ENCODE data around the gene CHMP4A.

CHMP4A gene

DNA sequence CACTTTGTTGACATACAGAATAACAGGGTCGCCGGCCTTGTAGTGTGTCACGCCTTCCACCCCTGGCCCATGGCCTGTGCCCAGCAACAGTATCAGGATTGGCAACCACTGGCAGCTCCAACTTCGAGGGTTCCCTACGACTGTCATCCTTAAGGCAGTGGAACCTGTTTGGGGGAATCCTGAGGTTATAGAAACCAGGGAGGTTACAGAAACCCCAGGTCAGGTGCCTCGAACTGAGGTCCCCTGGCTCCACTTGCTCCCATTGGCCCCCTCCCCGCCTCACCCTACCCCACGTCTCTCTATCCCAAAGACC is 18.5 kb downstream of the CHMP4A start:
- no peak for FAIRE-seq

DNA sequence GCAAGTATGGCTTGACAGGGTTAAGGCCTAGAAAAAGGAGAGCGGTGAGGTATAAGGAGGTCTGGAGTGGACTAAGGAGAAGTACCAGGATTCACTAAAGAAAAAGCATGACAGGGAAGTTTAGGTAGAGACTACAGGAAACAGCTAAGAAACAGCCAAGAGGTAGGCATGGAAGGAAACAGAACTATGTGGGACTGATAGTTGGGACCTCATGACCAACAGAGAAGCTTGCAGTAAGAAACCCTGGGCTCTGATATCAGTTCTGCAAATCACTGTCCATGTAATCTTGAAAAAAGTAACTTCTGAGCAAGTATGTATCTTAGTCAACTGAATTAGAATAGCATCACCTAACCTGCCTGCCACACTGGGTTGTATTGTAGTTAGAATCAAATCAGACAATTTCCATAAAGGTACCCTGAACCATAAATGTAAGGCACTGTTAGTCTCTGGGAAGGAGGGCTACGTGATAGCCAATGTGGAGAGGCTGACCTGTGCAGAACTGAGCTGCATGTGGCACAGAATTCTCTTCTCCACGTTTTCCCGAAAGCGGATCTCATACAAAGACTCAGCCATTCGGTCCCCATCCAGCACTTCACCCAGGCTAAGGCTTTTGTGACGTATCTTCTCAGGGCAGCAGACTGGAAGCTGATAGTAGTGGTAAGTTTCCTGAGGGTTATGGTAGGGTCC is 19.0 kb downstream of the CHMP4A start:
- no peak for FAIRE-seq

DNA sequence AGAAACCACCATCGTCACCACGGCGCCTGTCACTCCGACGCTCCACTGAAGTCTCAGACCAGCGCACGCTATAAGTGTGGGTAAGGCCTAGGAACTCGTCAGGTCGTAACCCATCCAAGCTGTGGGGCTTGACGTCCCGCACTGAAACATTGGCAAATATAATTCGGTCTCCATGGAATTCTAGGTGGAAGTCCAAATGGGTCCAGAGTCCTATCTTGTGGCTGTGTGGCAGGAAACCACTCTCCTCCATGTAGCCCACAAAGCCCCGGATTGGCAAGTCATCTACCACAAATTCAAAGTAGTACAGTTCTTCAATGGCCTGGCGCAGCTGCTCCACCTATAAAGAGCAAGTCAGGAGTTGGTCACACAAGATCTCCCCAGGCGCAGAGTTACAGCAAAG is 20.4 kb downstream of the CHMP4A start:
- FAIRE-seq = no peak

DNA sequence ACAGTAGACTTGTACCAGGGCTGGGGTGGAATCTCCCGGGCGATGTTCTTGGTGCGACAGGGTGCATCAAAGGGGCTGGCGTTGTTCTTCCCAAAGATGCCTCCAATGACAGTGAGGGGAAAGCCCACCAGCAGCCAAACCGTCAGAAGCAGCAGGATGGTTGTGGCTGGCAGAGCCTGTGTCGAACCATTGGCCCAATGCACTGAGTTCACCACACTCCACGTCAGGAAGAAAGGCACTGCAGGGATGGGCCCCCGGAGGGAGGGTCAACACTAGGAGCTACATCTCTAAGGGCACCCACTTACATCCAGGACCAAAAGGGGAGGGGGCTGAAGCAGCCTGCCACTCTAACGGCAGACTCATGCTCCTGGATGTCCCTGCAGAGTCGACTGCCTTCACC is 22.9 kb downstream of the CHMP4A start:
- FAIRE-seq = no peak

- FAIRE-seq = no peak
Measured at GRCh38 chr14:24189460-24189859, 23.8 kb downstream of the CHMP4A start.

DNA sequence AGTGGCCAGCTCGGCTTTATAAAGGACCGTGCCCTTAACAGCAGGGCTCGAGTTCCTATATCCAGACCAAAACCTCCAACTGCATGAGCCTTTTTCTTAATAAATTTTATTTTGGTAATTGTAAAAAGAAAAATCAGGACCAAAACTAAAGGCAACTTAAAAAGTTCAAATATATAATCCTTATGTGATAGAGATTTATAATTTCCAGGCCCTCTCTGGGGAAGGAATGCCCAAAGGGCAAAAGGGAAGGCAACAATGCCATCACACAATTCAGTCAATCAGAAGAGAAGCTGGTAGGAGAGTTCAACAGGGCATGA is 24.3 kb downstream of the CHMP4A start:
- no peak for FAIRE-seq

DNA sequence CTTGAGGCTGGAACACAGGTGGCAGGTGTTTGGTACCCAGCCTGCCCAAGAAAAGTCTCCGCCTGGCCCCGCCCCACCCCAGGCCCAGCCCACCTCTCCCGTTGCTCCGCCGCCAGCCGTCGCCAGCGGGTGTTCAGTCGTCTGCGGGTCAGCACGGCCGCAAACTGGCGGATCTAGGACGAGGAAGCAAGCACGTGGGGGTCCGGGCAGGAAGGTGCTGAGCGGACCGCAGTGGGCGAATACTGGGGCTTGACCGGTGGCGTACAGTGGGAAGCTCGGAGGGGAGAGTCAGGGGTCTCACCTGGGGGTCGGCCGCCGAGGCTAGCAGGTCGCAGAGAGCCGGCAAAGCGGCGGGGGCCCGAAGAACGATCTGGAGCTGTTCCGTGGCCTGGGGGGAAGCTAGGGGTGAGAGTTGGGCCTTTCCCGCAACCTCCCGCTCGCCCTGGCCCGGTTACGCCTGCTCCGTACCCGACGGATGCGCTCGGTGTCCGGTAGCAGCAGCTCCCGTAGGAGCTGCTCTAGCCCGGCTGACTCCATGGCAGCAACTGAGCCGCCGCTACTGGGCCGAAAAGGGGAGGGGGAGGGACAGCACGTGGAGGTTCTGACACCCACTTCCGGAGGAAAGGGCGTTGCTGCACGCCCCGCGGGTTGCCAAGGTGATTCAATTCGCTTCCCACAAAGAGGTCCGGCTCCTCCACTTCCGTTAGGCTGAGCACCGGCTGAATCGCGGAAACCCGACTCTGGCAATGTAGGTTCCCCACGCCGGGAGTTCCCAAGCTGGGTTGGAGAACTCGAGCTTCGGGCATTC is 24.8 kb downstream of the CHMP4A start, which contains the start of gene IPO4:
Gene IPO4, minus strand, starts transcription at position 566 of the 808 bp plus-strand sequence. Its CDS starts 29 bp downstream, at position 537.
- FAIRE-seq = no peak

DNA sequence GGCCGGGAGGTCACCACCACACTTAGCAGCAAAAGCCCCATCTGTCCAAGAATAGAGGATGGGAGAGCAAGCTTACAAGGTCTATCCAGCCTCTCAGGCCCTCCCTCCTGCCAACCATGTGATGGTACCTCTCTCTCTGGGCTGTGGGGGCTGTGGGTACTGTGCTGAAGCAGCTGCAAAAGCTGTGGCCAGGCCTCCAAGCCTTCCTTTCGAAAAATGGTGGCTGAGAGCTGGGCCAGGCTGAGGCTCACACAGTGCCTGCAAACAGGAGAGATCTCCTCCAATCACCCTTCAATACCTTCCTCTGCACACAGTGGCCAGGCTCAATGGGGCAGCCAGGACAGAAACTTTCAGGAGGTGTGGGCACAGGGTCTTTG is 25.8 kb downstream of the CHMP4A start:
- no peak for FAIRE-seq

DNA sequence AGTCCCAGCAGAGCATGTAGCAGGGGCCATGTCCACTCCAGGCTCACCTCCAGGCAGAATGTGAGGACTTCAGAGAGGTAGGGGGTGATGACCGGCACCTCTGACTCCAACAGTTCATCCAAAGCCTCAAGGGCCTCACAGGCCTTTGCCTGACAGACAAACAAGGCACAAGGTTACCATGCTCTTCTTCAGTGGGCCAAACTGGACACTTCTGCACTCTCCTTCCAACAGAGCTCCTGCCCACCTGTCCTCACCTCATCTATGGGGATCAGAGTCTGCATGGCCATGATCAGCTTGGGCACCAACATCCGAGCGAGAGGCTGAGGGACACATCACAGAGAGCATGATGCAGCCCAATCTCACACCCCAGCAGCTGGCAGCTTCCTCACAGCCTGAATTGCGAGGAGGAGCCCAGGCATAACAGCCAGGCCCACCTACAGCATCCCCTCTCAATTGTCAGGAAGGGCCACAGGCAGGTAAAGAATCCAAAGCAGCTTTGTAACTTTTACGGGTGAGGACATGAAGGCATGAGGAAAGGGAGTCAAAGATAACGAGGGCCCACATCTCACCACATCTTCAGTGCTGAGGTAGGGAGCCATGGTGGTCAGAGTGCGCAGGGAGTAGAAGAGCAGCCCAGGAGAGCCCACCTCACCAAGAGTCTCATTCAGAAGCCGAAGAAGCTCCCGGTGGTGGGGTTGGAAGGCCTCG is 26.3 kb downstream of the CHMP4A start:
- no peak for FAIRE-seq

- no peak for FAIRE-seq
Measured at GRCh38 chr14:24185741-24186140, 27.5 kb downstream of the CHMP4A start.

GRCh38 chr14:24185026-24185425 is 28.3 kb downstream of the CHMP4A start:
- no peak for FAIRE-seq

DNA sequence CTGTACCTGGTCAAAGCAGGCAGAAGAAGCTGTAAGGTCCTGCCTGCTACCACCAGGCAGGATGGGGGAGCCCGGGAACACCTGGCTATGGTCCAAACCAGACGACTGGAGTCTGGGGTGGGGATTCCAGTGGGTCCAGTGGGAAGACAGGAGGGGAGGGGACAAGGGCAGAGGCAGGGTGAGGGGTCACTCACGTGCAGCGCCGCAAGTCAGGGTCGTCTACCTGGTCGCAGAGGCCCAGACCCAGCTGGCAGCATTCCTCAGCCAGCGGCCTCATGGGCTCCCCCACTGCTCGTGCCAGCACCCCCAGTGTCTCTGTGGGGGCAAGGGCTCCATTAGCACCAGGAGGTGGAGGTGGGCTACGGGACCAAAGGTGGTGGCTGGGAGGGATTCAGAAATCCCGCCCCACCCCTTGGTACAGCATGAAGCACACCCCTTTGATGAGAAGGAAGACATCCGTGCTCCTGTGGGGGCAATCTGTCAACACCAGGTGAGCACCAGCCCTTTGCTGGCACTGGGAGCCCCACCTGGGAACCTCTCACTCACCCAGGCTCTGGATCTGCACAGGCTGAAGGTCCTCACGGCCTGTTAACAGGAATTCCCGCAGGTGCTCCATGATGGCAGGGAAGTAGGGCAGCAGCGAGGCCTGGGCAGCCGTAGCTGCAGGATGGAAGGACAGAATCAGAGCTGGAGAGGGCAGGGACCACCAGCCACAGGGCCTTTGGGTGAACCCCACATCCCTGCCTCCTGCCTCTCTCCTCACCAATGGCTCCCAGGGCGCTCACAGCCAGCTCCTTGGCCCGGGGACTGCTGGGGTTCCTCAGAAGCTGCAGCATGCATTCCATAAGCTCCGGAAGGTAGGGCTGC is 29.0 kb downstream of the CHMP4A start:
- no peak for FAIRE-seq

DNA sequence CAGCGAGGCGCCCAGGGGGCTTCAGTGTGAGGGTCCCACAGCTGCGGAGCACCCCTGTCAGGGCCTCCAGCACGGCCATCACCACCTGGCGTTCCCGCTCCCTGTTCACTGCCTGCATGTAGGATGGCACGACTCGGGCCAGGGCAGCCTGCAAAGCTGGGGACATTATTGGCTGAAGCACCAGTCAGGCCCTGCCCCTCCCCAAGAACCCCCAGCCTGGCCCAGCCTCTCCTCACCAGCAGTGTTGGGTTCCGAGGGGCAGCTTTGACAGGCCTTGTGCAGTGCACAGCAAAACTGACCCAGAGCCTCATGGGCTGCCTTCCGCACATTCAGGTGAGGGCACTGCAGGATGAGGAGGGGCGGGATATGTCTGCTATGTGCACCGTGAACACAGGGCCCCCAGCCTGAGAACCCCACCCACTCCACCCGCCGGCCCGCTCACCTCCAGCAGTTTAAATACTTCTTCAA is 30.2 kb downstream of the CHMP4A start:
- FAIRE-seq = no peak

DNA sequence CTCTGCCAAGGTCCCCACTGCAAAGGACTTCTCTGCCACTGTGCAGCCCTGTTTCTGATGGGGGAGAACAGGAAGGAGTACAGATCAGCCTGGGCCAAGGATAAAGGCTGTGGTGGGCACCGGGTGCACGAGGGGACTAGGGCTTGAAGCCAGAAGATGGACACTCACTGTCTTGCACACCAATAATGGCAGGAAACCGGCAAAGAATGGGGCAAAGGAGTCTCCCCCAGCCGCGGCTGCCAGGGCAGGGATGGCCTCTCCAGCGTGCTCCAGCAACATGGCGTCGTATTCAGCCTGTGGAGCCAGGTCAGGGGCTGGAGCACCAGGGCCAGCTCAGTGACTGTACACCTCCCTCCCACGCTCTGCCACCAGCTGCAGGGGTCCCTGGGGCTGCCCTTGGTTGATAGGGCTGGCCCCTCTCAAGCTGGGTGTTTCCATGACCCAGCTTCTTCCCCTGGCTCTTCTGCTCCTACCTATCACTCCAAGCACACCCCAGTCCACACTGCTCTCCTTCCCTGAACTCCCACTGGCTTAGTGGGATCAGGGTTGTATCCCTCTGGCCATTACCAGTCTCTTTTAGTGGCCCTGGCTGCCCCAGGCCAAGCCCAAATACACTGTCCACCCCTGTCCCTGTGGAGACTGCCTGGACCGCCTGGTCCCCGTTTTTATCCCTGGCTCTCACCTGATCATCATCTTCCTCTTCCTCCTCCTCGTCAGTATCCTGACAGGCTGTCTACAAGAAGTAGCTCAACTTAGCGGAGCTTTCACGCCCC is 31.0 kb downstream of the CHMP4A start:
- FAIRE-seq = no peak

DNA sequence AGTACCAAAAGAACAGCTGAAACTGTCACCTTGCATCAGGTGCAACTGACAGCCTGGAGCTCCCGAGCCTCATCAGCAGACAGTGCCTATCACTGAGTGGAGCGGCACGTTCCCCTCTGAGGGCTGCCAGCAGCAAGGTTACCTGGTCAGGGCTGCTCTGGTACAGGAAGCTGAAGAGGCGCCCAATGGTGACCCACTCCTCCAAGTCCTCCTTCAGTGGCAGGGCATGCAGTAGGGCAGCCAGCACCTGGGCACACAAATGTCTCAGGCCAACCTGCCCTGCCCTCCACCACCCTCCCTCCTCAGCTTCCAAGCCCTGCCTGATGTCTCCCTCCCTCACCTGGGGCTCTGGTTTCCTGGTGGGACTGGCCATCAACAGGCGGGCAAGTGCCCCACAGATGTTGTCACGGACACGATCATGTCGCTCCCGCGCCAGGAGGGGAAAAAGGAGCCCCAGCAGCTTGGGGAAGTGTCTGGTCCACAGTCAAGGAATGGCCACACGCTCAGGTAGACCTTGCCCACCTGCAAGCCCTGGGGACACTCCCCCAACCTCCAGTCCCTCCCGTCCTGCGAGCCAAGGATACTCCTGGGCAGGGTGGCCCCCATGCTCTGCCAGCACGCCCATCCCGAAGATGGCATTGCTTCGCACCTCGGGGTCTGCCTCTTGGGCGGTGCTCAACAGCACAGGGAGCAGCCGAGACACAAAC is 31.8 kb downstream of the CHMP4A start:
- FAIRE-seq = no peak

DNA sequence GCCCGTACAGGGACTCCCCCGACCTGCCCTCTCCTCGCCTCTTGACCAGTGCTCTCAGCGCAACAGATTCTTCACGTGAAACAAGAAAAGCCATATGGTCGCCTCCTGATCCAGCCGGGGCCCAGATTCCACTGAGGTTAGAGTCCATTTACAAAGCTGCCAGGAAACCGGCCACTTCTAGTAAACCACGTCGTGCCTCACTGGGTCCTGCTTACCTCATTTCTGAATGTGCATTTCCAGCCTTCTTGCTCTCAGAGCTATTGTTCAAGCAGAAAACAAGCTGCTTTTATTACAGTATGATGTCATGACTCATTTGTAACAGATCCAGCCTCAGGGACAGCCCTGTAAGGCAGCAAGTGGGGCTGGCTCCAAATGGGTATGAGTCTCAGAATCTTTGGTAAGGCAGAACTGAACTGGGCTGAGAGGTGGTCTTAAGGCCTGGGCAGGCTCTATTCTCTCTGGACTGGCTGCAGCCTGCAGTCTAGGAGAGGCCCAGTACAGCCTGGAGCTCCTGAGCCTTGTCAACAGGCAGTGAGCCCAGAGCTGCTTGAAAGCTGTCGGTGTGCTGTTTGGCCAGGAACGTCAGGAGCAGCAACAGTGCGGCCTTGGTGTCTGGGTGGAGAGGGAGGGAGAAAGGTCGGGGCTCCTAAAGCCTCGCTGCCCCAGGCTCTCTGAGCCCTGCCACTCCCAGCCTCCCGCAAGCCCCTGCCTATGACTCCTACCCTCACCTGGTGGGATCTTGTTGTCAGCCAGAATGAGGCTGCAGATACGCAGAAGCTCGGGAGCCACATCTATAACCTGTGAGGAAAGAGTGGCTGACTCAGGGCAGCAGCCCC is 33.1 kb downstream of the CHMP4A start:
- no peak for FAIRE-seq

DNA sequence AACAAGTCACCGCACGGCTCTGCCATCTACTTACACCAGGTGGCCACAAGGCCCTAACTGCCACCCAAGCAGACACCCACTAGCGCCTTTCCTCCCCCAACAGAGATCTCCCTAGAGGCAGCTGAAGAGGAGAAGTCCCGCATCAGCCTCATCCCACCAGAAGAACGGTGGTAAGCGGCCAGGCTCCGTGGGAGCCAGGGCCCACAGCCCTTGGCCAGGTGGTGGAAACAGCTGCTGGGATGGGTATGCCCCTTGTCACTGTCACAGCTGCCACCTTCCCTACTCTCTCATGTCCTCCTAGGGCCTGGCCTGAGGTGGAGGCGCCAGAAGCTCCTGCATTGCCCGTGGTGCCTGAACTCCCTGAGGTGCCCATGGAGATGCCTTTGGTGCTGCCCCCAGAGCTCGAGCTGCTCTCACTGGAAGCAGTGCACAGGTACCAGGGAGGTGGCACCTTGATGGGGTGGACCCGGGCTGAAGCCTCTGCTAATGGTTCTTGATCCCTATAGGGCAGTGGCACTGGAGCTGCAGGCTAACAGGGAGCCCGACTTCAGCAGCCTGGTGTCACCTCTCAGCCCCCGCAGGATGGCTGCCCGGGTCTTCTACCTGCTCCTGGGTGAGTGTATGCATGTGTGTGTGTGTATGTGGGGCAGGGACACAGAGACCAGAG is 33.9 kb downstream of the CHMP4A start:
- no peak for FAIRE-seq

DNA sequence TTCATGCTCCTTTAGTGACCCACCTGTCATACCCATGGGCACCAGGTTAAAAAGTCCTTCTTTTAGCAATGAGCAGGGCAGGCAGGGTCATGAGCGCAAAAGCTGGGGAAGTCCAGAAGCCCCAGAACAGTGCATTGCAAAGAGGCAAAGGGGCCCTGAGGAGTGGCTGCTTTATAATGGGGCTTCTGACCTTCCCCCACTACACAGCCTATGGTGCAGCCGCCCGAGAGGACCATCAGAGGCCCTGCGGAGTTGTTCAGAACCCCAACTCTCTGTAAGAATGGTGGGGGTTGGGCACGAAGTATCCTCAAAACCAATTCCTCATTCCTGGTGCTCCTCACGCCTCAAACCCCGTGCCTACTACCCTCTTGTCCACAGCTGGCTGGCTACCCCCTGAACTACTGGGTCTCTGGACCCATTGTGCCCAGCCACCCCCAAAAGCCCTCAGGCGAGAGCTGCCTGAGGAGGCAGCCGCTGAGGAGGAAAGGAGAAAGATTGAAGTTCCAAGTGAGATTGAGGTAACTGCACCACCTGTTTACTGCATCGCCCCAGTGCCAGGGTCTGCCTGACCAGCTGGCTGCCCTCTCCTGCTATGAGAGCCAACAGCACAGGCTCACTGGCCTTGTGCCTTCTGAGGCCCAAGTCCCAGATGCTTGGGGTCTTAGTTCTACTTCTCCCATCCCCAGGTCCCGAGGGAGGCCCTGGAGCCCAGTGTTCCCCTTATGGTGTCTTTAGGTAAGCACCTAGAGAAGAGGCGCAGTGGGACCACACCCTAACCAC is 34.7 kb downstream of the CHMP4A start:
- FAIRE-seq = no peak

- no peak for FAIRE-seq
Measured at GRCh38 chr14:24177891-24178290, 35.4 kb downstream of the CHMP4A start.
